ENCODE data around the gene RIN2.

RIN2 gene

GRCh38 chr20:19745106-19745505 is 13.0 kb upstream of the RIN2 start:
- DNase-seq (ENCODE audit: low read depth) = no peak
- no peak overlapping the region for H3K4me3 ChIP-seq (ENCODE audit: low read length)
- TF ChIP-seq CTCF (IDR thresholded peaks at IDR 0.05; ENCODE audit: insufficient read depth, low read depth, low read length, missing control alignments) = no peak

- no peak for TF ChIP-seq CTCF (IDR thresholded peaks at IDR 0.05; ENCODE audit: insufficient read depth, low read depth, low read length, missing control alignments)
- H3K4me3 ChIP-seq (ENCODE audit: low read length) = no peak overlapping the region
- DNase-seq (ENCODE audit: low read depth) = no peak
Observed at GRCh38 chr20:19745584-19745983, 12.5 kb upstream of the RIN2 start.

GRCh38 chr20:19746396-19746795 is 11.7 kb upstream of the RIN2 start:
- DNase-seq (ENCODE audit: low read depth) = no peak
- TF ChIP-seq CTCF (IDR thresholded peaks at IDR 0.05; ENCODE audit: insufficient read depth, low read depth, low read length, missing control alignments) = no peak
- no peak overlapping the region for H3K4me3 ChIP-seq (ENCODE audit: low read length)

- DNase-seq (ENCODE audit: low read depth) = no peak
- H3K4me3 ChIP-seq (ENCODE audit: low read length) = no peak overlapping the region
- TF ChIP-seq CTCF (IDR thresholded peaks at IDR 0.05; ENCODE audit: insufficient read depth, low read depth, low read length, missing control alignments) = no peak
Observed at GRCh38 chr20:19747903-19748302, 10.2 kb upstream of the RIN2 start.

- no peak for DNase-seq (ENCODE audit: low read depth)
- TF ChIP-seq CTCF (IDR thresholded peaks at IDR 0.05; ENCODE audit: insufficient read depth, low read depth, low read length, missing control alignments) = no peak
Observed at GRCh38 chr20:19748681-19749080, 9.4 kb upstream of the RIN2 start.

GRCh38 chr20:19749618-19750071 is 8.4 kb upstream of the RIN2 start:
- DNase-seq (ENCODE audit: low read depth) = no peak
- no peak for TF ChIP-seq CTCF (IDR thresholded peaks at IDR 0.05; ENCODE audit: insufficient read depth, low read depth, low read length, missing control alignments)

More at GRCh38 chr20:19748681-19749080, 9.4 kb upstream of the RIN2 start:
- no peak overlapping the region for H3K4me3 ChIP-seq (ENCODE audit: low read length)

GRCh38 chr20:19750101-19750606 is 7.9 kb upstream of the RIN2 start:
- no peak for TF ChIP-seq CTCF (IDR thresholded peaks at IDR 0.05; ENCODE audit: insufficient read depth, low read depth, low read length, missing control alignments)
- no peak overlapping the region for H3K4me3 ChIP-seq (ENCODE audit: low read length)
- peak; percentile 78 for DNase-seq (ENCODE audit: low read depth)

More at GRCh38 chr20:19749618-19750071, 8.4 kb upstream of the RIN2 start:
- no peak overlapping the region for H3K4me3 ChIP-seq (ENCODE audit: low read length)
